ENCODE results near the gene SYT12.
A peak's percentile ranks its signal among the peaks of the same experiment; 100 is the strongest.

The SYT12 gene

GRCh38 chr11:67056267-67057204 is 33.6 kb downstream of the SYT12 start, which contains the start of gene RHOD:
TSS of gene RHOD (plus strand) at chr11:67056847. CDS start at chr11:67056903, 56 bp downstream.
- DNase-seq, result peak; percentile 27

DNA sequence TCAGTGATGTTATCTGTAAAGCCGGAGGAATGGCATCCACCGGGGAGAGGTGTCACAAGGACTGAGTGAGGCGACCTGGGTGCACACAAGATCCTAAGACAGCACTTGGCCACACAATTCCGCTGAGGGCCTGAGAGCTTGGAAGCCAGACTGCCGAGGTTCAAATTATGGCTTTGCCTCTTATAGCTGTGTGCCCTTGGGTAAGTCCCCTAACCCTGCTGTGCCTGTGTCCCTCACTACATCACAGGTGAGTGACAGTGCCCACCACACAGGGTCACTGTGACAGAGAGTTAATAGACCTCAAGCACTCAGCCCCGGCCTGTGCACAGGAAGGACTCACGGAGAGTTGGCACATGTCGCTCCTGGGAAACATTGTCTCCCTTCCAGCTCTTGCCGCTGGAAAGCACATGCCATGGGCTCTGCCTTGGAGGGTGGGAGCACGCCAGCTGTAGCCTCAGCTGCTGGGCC is 34.3 kb downstream of the SYT12 start:
- DNase-seq, result no peak

DNA sequence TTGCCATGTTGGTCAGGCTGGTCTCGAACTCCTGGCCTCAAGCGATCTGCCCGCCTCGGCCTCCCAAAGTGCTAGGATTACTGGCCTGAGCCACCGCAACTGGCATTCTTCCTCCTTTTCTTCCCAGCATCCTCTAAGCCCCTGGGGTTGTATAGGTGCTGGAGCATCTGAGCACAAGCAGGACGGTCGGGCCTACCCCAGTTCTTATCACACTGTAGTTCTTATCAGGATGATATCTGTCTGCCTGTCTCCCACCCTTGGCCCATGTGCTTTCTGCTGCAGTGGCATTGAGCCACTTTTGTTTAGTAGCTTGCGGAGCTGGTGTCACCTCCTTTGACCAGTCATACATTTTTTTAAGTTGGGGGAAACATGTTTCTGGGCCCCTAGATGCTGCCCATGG is 35.6 kb downstream of the SYT12 start:
- no peak for DNase-seq

GRCh38 chr11:67059671-67060070 is 36.7 kb downstream of the SYT12 start:
- no peak for DNase-seq

DNA sequence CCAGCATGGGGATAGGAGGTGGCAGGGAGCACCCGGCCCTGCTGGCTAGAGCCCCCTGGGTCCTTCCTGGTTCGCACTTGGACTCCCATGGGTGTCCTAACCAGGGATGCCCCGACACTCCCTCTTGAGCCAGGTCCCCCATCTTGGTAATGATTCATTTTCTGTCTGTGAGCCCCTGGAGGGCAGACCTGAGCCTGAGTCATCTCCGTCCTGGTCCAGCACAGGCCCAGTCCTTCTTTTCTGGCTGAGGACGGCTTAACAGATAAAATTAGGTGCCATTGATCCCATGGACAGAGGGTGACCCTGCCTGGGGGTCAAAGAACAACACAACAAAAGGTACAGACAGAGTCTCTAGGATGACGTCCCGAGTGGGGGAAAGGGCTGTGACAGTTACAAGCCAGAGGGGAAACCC is 37.2 kb downstream of the SYT12 start:
- no peak for DNase-seq

DNA sequence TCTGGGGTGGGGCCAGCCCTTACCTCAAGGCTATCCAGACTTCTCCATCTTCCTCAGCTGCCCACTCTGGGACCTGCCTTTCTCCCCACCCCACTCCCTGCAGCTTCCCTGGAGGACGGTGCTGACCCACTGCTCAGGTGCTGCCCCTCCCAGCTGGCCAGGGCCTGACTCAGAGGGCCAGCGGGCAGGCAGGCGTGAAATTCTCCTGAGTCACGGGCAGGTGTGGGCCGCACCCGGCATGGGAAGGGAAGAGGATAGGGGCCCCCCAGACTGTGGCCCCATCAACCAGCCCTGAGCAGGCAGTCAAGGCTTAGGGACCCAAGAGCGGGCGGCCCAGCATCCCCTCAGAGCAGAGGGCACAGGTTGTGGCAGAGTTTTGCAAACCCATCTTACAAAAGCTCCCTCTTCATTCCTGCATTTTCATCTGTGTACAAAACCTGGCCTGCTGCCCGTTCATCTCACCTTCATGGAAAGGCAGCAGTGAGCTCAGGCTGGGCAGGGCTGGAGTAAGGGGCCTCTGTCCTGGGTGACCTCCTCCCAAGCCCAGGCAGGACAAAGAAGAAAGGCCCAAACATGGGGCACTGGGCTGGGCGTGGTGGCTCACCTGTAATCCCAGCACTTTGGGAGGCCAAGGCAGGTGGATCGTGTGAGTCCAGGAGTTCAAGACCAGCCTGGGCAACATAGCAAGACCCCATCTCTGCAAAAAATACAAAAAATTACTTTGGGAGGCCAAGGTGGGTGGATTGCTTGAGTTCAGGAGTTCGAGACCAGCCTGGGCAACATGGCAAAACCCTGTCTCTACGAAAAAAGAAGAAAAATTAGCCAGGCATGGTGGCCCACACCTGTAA is 39.8 kb downstream of the SYT12 start:
- DNase-seq, result no peak

- DNase-seq, result no peak
These were observed 43.4 kb downstream of the SYT12 start for GRCh38 chr11:67066333-67066709.

GRCh38 chr11:67071420-67072284 is 48.7 kb downstream of the SYT12 start:
- peak; percentile 55 for DNase-seq

- DNase-seq, result no peak
These were observed 49.4 kb downstream of the SYT12 start for GRCh38 chr11:67072295-67072694.

DNA sequence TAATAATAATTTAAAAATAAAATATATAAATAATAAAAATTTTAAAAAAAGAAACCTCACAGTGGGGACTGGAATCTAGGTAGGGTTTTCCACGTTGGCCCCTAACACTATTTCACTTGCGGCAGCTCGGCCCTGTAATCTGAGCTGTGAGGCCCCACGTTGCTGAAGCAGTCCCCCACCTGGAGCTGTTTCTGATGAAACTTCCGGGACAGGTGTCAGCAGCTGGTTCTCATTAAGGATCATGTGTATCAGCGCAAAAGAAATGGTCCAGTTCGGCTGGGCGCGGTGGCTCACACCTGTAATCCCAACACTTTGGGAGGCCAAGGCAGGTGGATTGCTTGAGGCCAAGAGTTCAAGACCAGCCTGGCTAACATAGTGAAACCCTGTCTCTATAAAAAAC is 51.0 kb downstream of the SYT12 start:
- no peak for DNase-seq

DNA sequence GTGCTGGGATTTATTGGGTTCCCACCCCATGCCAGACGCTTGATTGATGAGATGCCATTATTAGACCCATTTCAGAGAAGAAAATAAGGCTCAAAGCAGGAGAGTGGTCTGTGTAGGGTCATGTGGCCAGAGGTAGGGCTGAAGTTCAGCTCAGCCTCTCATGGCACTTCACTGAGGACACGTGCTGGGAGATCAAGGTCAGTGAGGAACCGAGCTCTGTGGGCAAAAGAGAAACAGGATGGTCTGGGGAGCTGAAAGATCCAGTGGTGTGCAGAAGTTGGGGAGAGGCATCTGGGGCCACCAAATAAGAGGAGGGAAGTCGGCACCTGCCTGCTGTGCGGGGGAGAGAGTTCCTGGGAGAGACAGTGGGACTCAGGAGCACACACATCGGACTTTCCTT is 53.3 kb downstream of the SYT12 start:
- DNase-seq, result no peak

DNA sequence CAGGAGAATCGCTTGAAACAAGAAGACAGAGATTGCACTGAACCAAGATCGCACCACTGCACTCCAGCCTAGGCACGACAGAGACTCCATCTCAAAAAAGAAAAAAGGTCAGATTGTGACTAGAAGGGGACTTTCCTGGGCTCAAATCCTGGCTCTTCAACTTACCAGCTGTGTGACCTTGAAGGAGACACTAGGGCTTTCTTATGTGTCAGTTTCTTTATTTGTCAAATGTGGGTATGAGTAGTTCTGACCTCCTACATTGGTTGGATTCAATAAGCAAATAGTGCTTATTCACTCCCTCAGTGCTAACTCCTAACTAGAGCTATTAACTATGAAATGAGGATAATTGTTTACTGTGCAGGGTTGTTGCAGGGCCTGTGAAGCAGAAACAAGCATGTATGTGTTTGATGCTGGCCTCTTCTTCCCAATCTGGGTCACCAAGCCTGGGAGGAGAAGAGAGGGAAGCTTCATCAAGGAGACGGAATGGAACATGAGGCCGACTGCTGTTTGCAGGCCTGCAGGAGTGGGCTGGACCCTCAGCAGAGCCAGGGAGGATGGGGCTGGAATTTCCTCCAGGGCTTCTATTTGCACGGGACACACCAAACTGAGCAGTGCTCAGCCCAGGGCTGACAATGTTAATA is 56.3 kb downstream of the SYT12 start:
- no peak for DNase-seq

DNA sequence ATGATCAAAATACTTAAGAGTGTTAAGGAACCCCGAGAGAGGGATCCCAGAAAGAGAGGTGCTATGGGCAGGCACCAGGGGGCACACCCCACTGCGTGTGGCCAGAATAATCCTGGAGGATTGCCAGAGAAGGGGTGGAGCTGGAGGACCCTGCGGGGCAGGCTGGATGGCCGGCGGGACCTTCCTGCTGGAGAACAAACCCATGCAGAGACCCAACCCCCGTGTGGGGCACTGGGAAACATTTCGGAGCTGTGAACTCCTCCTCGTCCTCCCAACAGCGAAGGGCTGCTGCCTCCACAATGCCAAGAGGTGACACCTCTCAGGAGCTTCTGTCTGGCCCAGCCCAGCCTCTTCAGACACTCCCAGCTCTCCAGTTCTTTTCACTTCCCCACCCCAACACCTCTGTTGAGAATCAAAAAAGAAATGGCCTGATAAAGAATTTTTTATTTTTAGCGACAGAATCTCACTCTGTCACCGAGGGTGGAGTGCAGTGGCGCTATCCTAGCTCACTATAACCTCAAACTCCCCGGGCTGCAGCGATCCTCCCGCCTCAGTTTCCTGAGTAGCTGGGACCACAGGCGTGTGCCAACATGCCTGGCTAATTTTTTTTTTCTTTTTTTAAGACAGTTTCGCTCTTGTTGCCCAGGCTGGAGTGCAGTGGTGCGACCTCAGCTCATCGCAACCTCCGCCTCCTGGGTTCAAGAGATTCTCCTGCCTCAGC is 59.3 kb downstream of the SYT12 start:
- no peak for DNase-seq

DNA sequence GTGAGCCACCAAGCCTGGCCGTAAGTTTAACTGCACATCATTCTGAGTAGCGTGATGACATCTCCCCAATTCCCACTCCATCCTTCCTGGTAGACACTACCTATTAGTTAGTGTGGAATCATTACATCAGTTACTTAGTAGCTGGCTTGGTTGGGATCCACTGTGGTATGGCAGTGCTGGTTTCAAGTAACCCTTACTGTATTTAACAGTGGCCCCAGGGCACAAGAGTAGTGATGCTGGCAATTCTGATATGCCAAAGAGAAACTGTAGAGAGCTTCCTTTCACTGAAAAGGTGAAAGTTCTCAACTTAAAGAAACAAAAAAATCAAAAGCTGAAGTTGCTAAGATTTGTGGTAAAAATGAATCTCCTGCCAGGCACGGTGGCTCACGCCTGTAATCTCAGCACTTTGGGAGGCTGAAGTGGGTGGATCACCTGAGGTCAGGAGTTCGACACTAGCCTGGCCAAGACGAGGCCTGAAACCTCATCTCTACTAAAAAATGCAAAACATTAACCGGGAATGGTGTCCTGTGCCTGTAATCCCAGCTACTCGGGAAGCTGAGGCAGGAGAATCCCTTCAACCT is 60.9 kb downstream of the SYT12 start:
- no peak for DNase-seq

GRCh38 chr11:67085617-67086016 is 62.7 kb downstream of the SYT12 start:
- DNase-seq, result no peak

- no peak for DNase-seq
These were observed 67.8 kb downstream of the SYT12 start for GRCh38 chr11:67090717-67091116.

DNA sequence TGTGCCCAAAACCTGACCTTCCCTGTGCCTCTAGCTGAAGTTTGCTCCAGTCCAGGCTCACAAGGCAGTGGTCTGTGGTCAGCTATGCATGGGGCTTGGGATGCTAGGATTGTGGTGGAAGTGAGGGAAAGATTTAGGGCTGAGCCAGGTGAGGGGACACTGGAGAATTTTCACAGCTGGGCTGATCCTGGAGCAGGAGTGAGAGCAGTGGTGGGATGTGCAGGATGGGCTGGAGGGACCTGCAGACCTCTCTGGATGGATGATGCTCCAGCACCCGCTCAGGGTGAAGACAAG is 72.2 kb downstream of the SYT12 start:
- no peak for DNase-seq

DNA sequence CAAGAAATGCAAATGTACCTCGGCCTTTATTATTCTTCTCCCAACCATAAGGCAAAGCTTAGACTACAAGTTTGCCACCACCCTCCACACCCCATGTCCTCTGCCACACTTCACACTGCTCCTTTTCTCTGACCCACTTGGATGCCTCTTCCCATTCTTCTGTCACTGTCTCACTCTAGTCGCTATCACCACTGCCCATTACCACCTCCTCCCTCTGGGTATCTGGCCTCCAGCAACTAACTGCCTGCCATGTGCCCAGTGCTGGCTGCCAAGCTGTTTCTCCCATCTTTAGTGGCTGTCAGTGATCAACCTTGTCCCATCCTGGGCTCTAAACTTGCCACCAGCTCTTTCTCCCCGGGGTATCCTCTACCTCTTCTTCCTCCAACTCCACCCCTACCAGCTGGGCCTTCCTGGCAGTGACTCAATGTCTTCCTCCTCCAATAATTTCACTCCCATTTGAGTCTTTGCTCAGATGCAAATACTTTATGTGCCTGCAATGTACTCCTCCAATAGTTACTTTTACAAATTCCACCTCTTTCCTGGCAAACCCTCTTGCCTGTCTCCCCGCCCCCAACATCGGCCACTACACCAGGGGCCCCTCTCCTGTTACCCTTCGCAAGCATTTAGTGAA is 76.0 kb downstream of the SYT12 start:
- DNase-seq, result no peak

GRCh38 chr11:67099831-67100324 is 76.9 kb downstream of the SYT12 start:
- DNase-seq, result no peak
